Gastrocnemius medialis (tissue), 4 donors: Measurements from ENCODE around the gene GLIPR1L2.

ENCODE experiments used
- CTCF ChIP-seq, 5 experiments: fragments of 450-650 bp in 3 of 5; fragments of 200-600 bp in 2 of 5; sonication (generic) in 2 of 5; IDR thresholded peaks in 4 of 5; conservative IDR thresholded peaks in 1 of 5; 1 replicate in 4 of 5; 2 replicates in 1 of 5; pipeline ENCODE4 v1.5.1; 2016 to 2019; ENCODE audit warnings: antibody characterized with exemption in 5 of 5, mild to moderate bottlenecking in 3 of 5, moderate library complexity in 3 of 5
- POLR2A ChIP-seq, 2 donors: fragments of 450-650 bp; IDR thresholded peaks; one replicate each; pipeline ENCODE4 v1.6.1; 2017; ENCODE audit warnings: antibody characterized with exemption in 2 of 2, mild to moderate bottlenecking in 2 of 2, moderate library complexity in 2 of 2

GRCh38 chr12:75479963-75480461, 89.1 kb downstream of the GLIPR1L2 start:
- TF ChIP-seq CTCF (IDR thresholded peaks at IDR 0.05 in 4 of 5, conservative IDR thresholded peaks at IDR 0.05 in 1 of 5) (no peak), POLR2A (IDR thresholded peaks at IDR 0.05) (no peak)
